Measurements from ENCODE around the gene NRP2.
A peak's percentile ranks its signal among the peaks of the same experiment; 100 is the strongest.

The NRP2 gene

GRCh38 chr2:205686783-205687640 is 4.7 kb downstream of the NRP2 start:
- FAIRE-seq: no peak

GRCh38 chr2:205687641-205687956 is 5.3 kb downstream of the NRP2 start:
- DNase-seq (ENCODE audit: low spot score) (no peak), FAIRE-seq (no peak)

More at GRCh38 chr2:205686783-205687640, 4.7 kb downstream of the NRP2 start:
- DNase-seq (ENCODE audit: low spot score): no peak

- DNase-seq (ENCODE audit: low spot score): no peak
- no peak for FAIRE-seq
Observed at GRCh38 chr2:205688417-205689200, 6.3 kb downstream of the NRP2 start.

- no peak for DNase-seq (ENCODE audit: low spot score)
- FAIRE-seq: no peak
Observed at GRCh38 chr2:205689820-205690219, 7.5 kb downstream of the NRP2 start.

GRCh38 chr2:205692104-205692503 is 9.8 kb downstream of the NRP2 start:
- FAIRE-seq (peak; percentile 56), DNase-seq (ENCODE audit: low spot score) (no peak)

GRCh38 chr2:205694256-205694655 is 12.0 kb downstream of the NRP2 start:
- DNase-seq (ENCODE audit: low spot score) (no peak), FAIRE-seq (no peak)

- peak; percentile 71 for FAIRE-seq
- peak; percentile 67 for DNase-seq (ENCODE audit: low spot score)
Observed at GRCh38 chr2:205695460-205695991, 13.2 kb downstream of the NRP2 start.

- FAIRE-seq: no peak
Observed at GRCh38 chr2:205696331-205696926, 14.1 kb downstream of the NRP2 start.

GRCh38 chr2:205696927-205697441 is 14.7 kb downstream of the NRP2 start:
- no peak for FAIRE-seq
- no peak for DNase-seq (ENCODE audit: low spot score)

More at GRCh38 chr2:205696331-205696926, 14.1 kb downstream of the NRP2 start:
- DNase-seq (ENCODE audit: low spot score): no peak

- FAIRE-seq (peak; percentile 84), DNase-seq (ENCODE audit: low spot score) (peak; percentile 82)
Observed at GRCh38 chr2:205698286-205699268, 16.3 kb downstream of the NRP2 start.

GRCh38 chr2:205699515-205700289 is 17.4 kb downstream of the NRP2 start:
- FAIRE-seq (no peak), DNase-seq (ENCODE audit: low spot score) (no peak)

- peak; percentile 97 for FAIRE-seq
- peak; percentile 97 for DNase-seq (ENCODE audit: low spot score)
Observed at GRCh38 chr2:205700331-205701132, 18.2 kb downstream of the NRP2 start.

- peak; percentile 72 for DNase-seq (ENCODE audit: low spot score)
- peak; percentile 88 for FAIRE-seq
Observed at GRCh38 chr2:205701509-205701908, 19.2 kb downstream of the NRP2 start.

GRCh38 chr2:205702576-205702975 is 20.3 kb downstream of the NRP2 start:
- DNase-seq (ENCODE audit: low spot score) (no peak), FAIRE-seq (no peak)

- DNase-seq (ENCODE audit: low spot score) (no peak), FAIRE-seq (no peak)
Observed at GRCh38 chr2:205703471-205704126, 21.3 kb downstream of the NRP2 start.

- DNase-seq (ENCODE audit: low spot score): peak; percentile 72
- peak; percentile 78 for FAIRE-seq
Observed at GRCh38 chr2:205704127-205704741, 21.9 kb downstream of the NRP2 start.

GRCh38 chr2:205705511-205706349 is 23.4 kb downstream of the NRP2 start:
- FAIRE-seq (no peak), DNase-seq (ENCODE audit: low spot score) (peak; percentile 63)

Measured in RCC 7860 (cell line).